Measurements from ENCODE around the gene PLA2G12A.

DNA sequence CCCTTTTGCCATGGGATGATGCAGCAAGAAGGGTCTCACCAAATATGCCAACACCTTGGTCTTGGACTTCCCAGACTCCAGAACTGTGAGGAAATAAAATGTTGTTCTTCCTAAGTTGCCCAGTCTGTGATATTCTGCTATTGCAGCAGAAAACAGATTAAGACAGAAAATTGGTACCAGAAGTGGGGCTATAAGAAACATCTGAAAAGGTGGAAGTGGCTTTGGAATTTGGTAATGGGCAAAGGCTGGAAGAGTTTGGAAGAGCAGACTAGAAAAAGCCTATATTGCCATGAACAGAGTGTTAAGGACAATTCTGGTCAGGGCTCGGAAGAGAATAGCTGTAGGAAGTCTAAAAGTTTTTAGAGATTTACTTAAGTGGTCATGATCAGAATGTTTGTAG, 54.0 kb downstream of the PLA2G12A start:
- TF ChIP-seq, protein P1, sequence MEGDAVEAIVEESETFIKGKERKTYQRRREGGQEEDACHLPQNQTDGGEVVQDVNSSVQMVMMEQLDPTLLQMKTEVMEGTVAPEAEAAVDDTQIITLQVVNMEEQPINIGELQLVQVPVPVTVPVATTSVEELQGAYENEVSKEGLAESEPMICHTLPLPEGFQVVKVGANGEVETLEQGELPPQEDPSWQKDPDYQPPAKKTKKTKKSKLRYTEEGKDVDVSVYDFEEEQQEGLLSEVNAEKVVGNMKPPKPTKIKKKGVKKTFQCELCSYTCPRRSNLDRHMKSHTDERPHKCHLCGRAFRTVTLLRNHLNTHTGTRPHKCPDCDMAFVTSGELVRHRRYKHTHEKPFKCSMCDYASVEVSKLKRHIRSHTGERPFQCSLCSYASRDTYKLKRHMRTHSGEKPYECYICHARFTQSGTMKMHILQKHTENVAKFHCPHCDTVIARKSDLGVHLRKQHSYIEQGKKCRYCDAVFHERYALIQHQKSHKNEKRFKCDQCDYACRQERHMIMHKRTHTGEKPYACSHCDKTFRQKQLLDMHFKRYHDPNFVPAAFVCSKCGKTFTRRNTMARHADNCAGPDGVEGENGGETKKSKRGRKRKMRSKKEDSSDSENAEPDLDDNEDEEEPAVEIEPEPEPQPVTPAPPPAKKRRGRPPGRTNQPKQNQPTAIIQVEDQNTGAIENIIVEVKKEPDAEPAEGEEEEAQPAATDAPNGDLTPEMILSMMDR (conservative IDR thresholded peaks at IDR 0.05) = no peak
- no peak for TF ChIP-seq EZH2 (IDR thresholded peaks at IDR 0.05; ENCODE audit: low read depth)
